ENCODE results near the gene GLDN.

DNA sequence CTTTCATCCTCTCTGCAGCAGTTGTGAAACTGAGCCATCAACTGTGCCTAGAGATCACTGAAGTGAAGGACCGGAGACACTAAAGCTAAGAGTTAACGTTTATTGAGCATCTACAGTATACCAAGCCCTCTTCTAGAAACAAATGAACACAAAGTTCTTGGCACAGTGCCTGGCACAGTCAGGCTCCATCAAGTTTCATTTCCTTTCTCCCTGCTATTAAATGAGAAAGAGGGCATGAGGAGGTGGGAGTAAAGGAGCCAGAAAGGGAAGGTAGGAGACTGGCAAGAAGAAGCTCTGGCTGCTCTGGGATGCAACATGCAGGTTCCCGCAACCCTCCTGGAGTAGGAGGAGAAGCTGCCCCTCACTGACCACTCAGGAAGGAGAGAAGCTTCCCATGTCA, 33.6 kb upstream of the GLDN start:
- TF ChIP-seq EP300 (IDR thresholded peaks at IDR 0.05; ENCODE audit: borderline replicate concordance in 1 of 2, low read depth in 2 of 2, low read length in 2 of 2) (no peak), CTCF (IDR thresholded peaks at IDR 0.05; ENCODE audit: control extremely low read depth in 1 of 3, insufficient read depth in 1 of 3, low read depth in 1 of 3, low read length in 3 of 3) (no peak), SRF (IDR thresholded peaks at IDR 0.05; ENCODE audit: low read depth, low read length) (no peak), CEBPB (IDR thresholded peaks at IDR 0.05; ENCODE audit: low read depth, low read length) (no peak), TAF1 (IDR thresholded peaks at IDR 0.05; ENCODE audit: low read depth, low read length) (no peak), EGR1 (IDR thresholded peaks at IDR 0.05; ENCODE audit: borderline replicate concordance, low read depth, low read length) (no peak), PHF8 (conservative IDR thresholded peaks at IDR 0.05; ENCODE audit: low read depth, low read length) (no peak), POLR2AphosphoS5 (IDR thresholded peaks at IDR 0.05; ENCODE audit: low read depth, low read length) (no peak), ZNF274 (IDR thresholded peaks at IDR 0.05; ENCODE audit: borderline replicate concordance, extremely low read depth, low read length) (no peak), CHD2 (IDR thresholded peaks at IDR 0.05; ENCODE audit: low read length) (no peak), BRCA1 (IDR thresholded peaks at IDR 0.05; ENCODE audit: low read depth, low read length) (no peak)
- TF ChIP-seq, protein P1, sequence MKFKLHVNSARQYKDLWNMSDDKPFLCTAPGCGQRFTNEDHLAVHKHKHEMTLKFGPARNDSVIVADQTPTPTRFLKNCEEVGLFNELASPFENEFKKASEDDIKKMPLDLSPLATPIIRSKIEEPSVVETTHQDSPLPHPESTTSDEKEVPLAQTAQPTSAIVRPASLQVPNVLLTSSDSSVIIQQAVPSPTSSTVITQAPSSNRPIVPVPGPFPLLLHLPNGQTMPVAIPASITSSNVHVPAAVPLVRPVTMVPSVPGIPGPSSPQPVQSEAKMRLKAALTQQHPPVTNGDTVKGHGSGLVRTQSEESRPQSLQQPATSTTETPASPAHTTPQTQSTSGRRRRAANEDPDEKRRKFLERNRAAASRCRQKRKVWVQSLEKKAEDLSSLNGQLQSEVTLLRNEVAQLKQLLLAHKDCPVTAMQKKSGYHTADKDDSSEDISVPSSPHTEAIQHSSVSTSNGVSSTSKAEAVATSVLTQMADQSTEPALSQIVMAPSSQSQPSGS (IDR thresholded peaks at IDR 0.05; ENCODE audit: low read length) = no peak
